Activated T-helper 17 cell treated with anti-CD3 and anti-CD28 coated beads, Interleukin-2, amount 50 U/mL, for 72 hours (primary cell): Measurements from ENCODE around the gene TAF7L. TPM values are rescaled to one million over a fixed set of nuclear protein-coding genes. Genes with fewer than 3 reads are reported as not detected.

ENCODE experiments used
- ATAC-seq: fragments of 150-1000 bp; cut with Tn5 transposase; replicated peaks from 2 replicates; pipeline ENCODE4 v1.10.0; 2021; ENCODE audit warnings: mild to moderate bottlenecking, moderate library complexity
- H3K27ac Mint-ChIP-seq: one replicate; pipeline ENCODE4 v1.8.0; 2022; ENCODE audit warnings: mixed read lengths
- H3K27me3 Mint-ChIP-seq: one replicate; pipeline ENCODE4 v1.8.0; 2022; ENCODE audit warnings: mixed read lengths
- H3K36me3 Mint-ChIP-seq: one replicate; pipeline ENCODE4 v1.8.0; 2022; ENCODE audit warnings: low read depth, mild to moderate bottlenecking, mixed read lengths
- H3K4me1 Mint-ChIP-seq: one replicate; pipeline ENCODE4 v1.8.0; 2022; ENCODE audit warnings: mixed read lengths
- H3K4me3 Mint-ChIP-seq: one replicate; pipeline ENCODE4 v1.8.0; 2022; ENCODE audit warnings: mild to moderate bottlenecking, mixed read lengths
- H3K9me3 Mint-ChIP-seq: one replicate; pipeline ENCODE4 v1.8.0; 2022; ENCODE audit warnings: mixed read lengths
- total RNA-seq, 2 donors: library from RNA; stranded (reverse); gene quantifications; one replicate each; pipeline ENCODE4 v1.2.3, GENCODE V29; 2022

The TAF7L gene
- total RNA-seq, 2 donors from 2014 or later = 0.11 TPM; not detected in 1

DNA sequence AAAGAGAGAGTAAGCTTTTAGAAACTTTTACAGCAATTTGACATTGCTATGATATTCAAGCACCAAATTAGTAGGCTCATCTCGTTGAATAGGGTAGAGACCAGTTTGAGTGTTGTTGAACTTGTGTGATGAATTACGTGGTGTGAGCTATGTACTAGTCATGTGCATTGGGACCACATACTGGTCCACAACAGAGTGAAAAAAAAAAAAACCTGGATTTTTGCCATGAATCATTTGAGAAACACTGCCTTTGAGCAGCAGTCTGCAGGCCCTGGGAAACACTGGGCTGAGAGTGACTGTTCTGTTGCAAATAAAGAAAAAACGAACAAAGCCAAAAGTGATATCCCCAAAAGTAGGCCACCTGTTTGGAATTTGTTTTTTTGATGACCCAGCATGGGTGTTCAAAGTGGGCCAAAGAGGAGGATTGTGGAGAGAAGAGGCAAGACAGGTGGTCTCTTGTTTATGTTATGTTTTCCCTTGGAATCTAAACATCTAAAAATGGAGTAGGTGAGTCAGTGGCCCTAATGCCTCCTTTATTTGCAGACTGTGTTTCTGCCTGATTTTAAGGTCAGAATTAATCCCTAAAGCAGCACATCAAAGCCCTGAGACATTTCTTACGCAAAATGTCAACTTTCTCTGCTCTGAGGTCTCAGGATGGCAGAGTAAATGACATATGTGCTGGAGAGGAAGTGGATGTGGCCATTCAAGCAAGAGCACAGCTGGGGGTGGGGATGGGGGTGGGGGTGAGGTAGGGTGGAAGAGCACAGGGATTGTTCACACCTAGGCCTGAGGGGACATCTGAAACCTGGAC is 33.5 kb downstream of the TAF7L start:
- no peak for ATAC-seq
- Mint-ChIP-seq H3K27me3 (no peaks in the 10 kb centered on the region), H3K27ac (no peak overlapping the region), H3K4me3 (no peak overlapping the region), H3K4me1 (no peaks in the 10 kb centered on the region), H3K9me3 (no peaks in the 10 kb centered on the region), H3K36me3 (no peaks in the 10 kb centered on the region)

DNA sequence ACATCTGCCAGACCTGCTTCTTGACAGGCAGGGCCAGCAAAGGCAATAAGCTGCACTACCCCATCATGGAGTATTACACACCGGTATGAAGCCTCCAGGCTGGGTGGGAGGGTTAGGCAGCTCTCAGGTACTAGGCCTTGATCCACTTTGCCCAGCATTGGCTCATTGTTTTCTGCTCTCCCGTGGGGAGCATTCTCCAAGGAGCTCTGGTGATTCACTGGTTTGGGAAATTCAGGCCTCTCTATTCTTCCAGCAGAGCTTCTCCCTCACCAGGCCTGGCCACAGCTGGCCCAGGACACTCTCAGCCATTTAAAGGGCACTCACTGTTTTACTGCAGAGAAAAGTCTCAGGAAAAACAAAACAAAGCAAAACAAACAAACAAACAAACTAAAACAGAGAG is 38.5 kb downstream of the TAF7L start:
- Mint-ChIP-seq H3K4me3 (no peak overlapping the region), H3K36me3 (no peaks in the 10 kb centered on the region), H3K4me1 (no peaks in the 10 kb centered on the region), H3K9me3 (no peaks in the 10 kb centered on the region), H3K27me3 (no peaks in the 10 kb centered on the region), H3K27ac (no peak overlapping the region)
- no peak for ATAC-seq

DNA sequence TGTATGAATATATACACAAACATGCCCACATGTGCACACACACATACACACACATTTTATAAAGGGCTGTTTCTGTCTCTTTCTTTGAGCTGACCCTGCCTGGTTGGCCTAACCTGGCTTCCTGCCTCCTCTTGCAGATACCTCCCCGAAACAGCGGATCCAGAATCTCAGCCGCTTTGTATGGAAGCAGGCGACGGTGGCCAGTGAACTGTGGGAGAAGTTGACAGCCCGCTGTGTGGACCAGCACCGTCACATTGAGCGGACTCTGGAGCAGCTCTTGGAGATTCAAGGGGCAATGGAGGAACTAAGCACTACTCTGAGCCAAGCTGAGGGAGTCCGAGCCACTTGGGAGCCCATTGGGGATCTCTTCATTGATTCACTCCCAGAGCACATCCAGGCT is 49.6 kb downstream of the TAF7L start:
- Mint-ChIP-seq H3K4me1 (no peaks in the 10 kb centered on the region), H3K27me3 (no peaks in the 10 kb centered on the region), H3K27ac (no peak overlapping the region), H3K4me3 (no peak overlapping the region), H3K9me3 (no peaks in the 10 kb centered on the region), H3K36me3 (no peaks in the 10 kb centered on the region)
- no peak for ATAC-seq

GRCh38 chrX:101237041-101237440 is 54.1 kb downstream of the TAF7L start:
- H3K27ac Mint-ChIP-seq = no peak overlapping the region
- H3K4me1 Mint-ChIP-seq = no peaks in the 10 kb centered on the region
- H3K36me3 Mint-ChIP-seq = no peaks in the 10 kb centered on the region
- no peaks in the 10 kb centered on the region for H3K27me3 Mint-ChIP-seq
- H3K9me3 Mint-ChIP-seq = no peaks in the 10 kb centered on the region
- ATAC-seq = no peak
- no peak overlapping the region for H3K4me3 Mint-ChIP-seq

GRCh38 chrX:101232316-101232715 is 58.8 kb downstream of the TAF7L start:
- Mint-ChIP-seq H3K36me3 (no peaks in the 10 kb centered on the region), H3K4me1 (no peaks in the 10 kb centered on the region), H3K9me3 (no peaks in the 10 kb centered on the region), H3K27me3 (no peaks in the 10 kb centered on the region), H3K27ac (no peak overlapping the region), H3K4me3 (no peak overlapping the region)
- ATAC-seq = no peak

DNA sequence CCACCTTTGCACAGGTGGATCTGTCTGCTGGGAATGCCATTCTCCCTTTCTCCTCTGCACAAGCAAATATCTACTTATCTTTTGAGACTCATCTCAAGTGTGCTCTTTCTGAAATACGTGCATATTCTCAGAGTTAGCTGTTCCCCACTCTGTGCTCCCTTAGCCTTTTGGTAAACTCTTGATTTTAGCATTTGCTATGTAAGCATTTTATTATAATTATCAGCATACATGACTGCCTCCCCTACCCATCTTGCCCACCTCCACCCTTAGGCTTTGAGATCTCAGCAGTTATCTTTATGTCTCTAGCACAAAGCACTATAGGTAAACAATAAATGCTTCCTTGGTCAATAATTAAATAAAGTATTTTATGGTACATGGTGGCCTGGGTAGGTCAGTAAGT is 60.1 kb downstream of the TAF7L start:
- no peak for ATAC-seq

GRCh38 chrX:101230636-101231035 is 60.5 kb downstream of the TAF7L start:
- Mint-ChIP-seq H3K4me3 (no peak overlapping the region), H3K27ac (no peak overlapping the region), H3K27me3 (no peaks in the 10 kb centered on the region), H3K9me3 (no peaks in the 10 kb centered on the region), H3K4me1 (no peaks in the 10 kb centered on the region), H3K36me3 (no peaks in the 10 kb centered on the region)
- ATAC-seq = no peak

More for the DNA sequence above, 60.1 kb downstream of the TAF7L start:
- Mint-ChIP-seq H3K4me3 (no peak overlapping the region), H3K4me1 (no peaks in the 10 kb centered on the region), H3K27ac (no peak overlapping the region), H3K9me3 (no peaks in the 10 kb centered on the region), H3K36me3 (no peaks in the 10 kb centered on the region), H3K27me3 (no peaks in the 10 kb centered on the region)

DNA sequence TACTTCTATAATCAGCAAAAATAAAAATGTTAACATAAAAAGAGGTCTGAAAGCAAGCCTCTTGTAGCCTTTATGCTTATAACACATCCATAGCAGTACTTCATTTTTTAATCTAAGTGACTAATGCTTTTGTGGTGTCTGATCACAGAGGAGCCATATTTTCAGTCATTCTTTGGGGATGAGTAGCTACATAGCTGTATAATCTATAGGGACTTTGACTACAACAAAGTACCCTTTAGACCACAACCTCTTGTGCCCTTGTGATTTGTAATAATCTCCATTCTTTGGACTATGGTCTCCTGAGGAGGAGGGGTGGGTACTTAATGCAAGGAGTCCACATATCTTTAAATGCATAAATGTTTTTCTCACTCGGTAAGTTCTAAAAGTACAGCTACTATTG is 62.0 kb downstream of the TAF7L start:
- peak; percentile 21 for ATAC-seq
- H3K4me3 Mint-ChIP-seq = no peak overlapping the region
- no peaks in the 10 kb centered on the region for H3K27me3 Mint-ChIP-seq
- no peak overlapping the region for H3K27ac Mint-ChIP-seq
- H3K4me1 Mint-ChIP-seq = no peaks in the 10 kb centered on the region
- no peaks in the 10 kb centered on the region for H3K36me3 Mint-ChIP-seq
- H3K9me3 Mint-ChIP-seq = no peaks in the 10 kb centered on the region

- no peak for ATAC-seq
- H3K27me3 Mint-ChIP-seq = no peaks in the 10 kb centered on the region
- H3K9me3 Mint-ChIP-seq = no peaks in the 10 kb centered on the region
- no peaks in the 10 kb centered on the region for H3K36me3 Mint-ChIP-seq
- H3K4me3 Mint-ChIP-seq = no peak overlapping the region
- H3K27ac Mint-ChIP-seq = no peak overlapping the region
- no peaks in the 10 kb centered on the region for H3K4me1 Mint-ChIP-seq
These were observed 67.9 kb downstream of the TAF7L start for GRCh38 chrX:101223226-101223625.

- no peaks in the 10 kb centered on the region for H3K27me3 Mint-ChIP-seq
- no peaks in the 10 kb centered on the region for H3K4me1 Mint-ChIP-seq
- H3K9me3 Mint-ChIP-seq = no peaks in the 10 kb centered on the region
- no peak overlapping the region for H3K27ac Mint-ChIP-seq
- ATAC-seq = no peak
- no peaks in the 10 kb centered on the region for H3K36me3 Mint-ChIP-seq
- H3K4me3 Mint-ChIP-seq = peak overlapping the region; percentile 70
These were observed 70.4 kb downstream of the TAF7L start for GRCh38 chrX:101220662-101221260.

GRCh38 chrX:101219864-101220346 is 71.2 kb downstream of the TAF7L start:
- no peaks in the 10 kb centered on the region for H3K36me3 Mint-ChIP-seq
- no peaks in the 10 kb centered on the region for H3K4me1 Mint-ChIP-seq
- H3K27ac Mint-ChIP-seq = peak overlapping the region; percentile 86
- H3K9me3 Mint-ChIP-seq = no peaks in the 10 kb centered on the region
- peak; percentile 28 for ATAC-seq
- H3K4me3 Mint-ChIP-seq = peak overlapping the region; percentile 70
- H3K27me3 Mint-ChIP-seq = no peaks in the 10 kb centered on the region

GRCh38 chrX:101219116-101219863 is 71.8 kb downstream of the TAF7L start, which contains the start of gene DRP2:
DRP2 (plus strand) TSS chrX:101219786; CDS start chrX:101231648, 11,862 bp downstream.
- H3K36me3 Mint-ChIP-seq = no peaks in the 10 kb centered on the region
- H3K27ac Mint-ChIP-seq = peak within 1 kb of the TSS; percentile 86
- H3K27me3 Mint-ChIP-seq = no peaks in the 10 kb centered on the region
- H3K9me3 Mint-ChIP-seq = no peaks in the 10 kb centered on the region
- H3K4me1 Mint-ChIP-seq = no peaks in the 10 kb centered on the region
- peak within 1 kb of the TSS; percentile 70 for H3K4me3 Mint-ChIP-seq
- no peak for ATAC-seq
